Endothelial cell of umbilical vein (primary cell): Measurements from ENCODE around the gene TRIM56. TPM values are rescaled to one million over a fixed set of nuclear protein-coding genes. Genes with fewer than 3 reads are reported as not detected.
"Not testable (repeated sequence)": the region's sequence is repeated elsewhere in the genome, so short reads cannot be mapped to it uniquely, and the experiment has no call there.

Experiments used
- BruUV-seq: library from RNA; stranded (reverse); fragments of 400-500 nt; replicated peaks from 2 replicates; lab custom pipeline; 2021; lab: Mats Ljungman, UMichigan
- CTCF ChIA-PET: fragments of 300-600, 350-600 bp; sonication (Branson Sonifier 250); formaldehyde crosslinking; loops from one replicate; lab custom pipeline; 2021; ENCODE audit warnings: antibody characterized with exemption, inconsistent platforms; lab: Charles Lee
- POLR2A ChIA-PET: fragments of 300-600, 350-600 bp; sonication (Branson Sonifier 250); formaldehyde crosslinking; loops from one replicate; lab custom pipeline; 2021; ENCODE audit warnings: antibody characterized with exemption, inconsistent platforms; lab: Charles Lee
- DNase-seq: peaks from one replicate; pipeline ENCODE4 v3.0.0-alpha.2; 2011; ENCODE audit warnings: low read depth, low spot score
- FAIRE-seq: peaks from 2 replicates; lab custom pipeline; 2011; peaks lifted over from hg19 to GRCh38; lab: Jason Lieb, UNC
- H2AFZ ChIP-seq: 2 replicates; pipeline ENCODE4 v1.6.0; 2012; ENCODE audit warnings: low read depth, low read length, control low read depth, inconsistent platforms
- H3K27ac ChIP-seq: 2 replicates; pipeline ENCODE4 v1.5.1; 2011; ENCODE audit warnings: low read depth, mild to moderate bottlenecking, control low read depth, low read length, moderate library complexity; ENCODE audit not compliant: insufficient read depth
- H3K27me3 ChIP-seq, 2 experiments: 2 replicates each; pipeline versions ENCODE4 v1.6.0 to v1.6.1; 2011; ENCODE audit warnings: low read length in 2 of 2, mixed read lengths in 1 of 2; ENCODE audit not compliant: control insufficient read depth in 2 of 2, insufficient read depth in 2 of 2
- H3K36me3 ChIP-seq, 2 experiments: 2 replicates in 1 of 2; 3 replicates in 1 of 2; pipeline ENCODE4 v1.5.1; 2011; ENCODE audit warnings: low read length in 2 of 2, mild to moderate bottlenecking in 1 of 2, moderate library complexity in 1 of 2; ENCODE audit not compliant: control insufficient read depth in 2 of 2, insufficient read depth in 2 of 2; ENCODE audit errors: extremely low read depth in 1 of 2
- H3K4me1 ChIP-seq: 3 replicates; pipeline ENCODE4 v1.5.1; 2011; ENCODE audit warnings: mild to moderate bottlenecking, low read length; ENCODE audit not compliant: control insufficient read depth, insufficient read depth; ENCODE audit errors: extremely low read depth
- H3K4me2 ChIP-seq: 2 replicates; pipeline ENCODE4 v1.6.1; 2011; ENCODE audit warnings: low read length, control low read depth, mixed read lengths; ENCODE audit not compliant: insufficient read depth
- H3K4me3 ChIP-seq, 3 experiments: fragments of 200-600 bp in 1 of 3; sonication (generic), shearing (Covaris generic) in 1 of 3; replicated peaks in 1 of 3; 2 replicates each; pipeline ENCODE4 v1.5.1; 2011 to 2016; ENCODE audit warnings: control low read depth in 3 of 3, low read length in 3 of 3, mild to moderate bottlenecking in 2 of 3, inconsistent platforms in 1 of 3, low read depth in 1 of 3, moderate library complexity in 1 of 3; ENCODE audit not compliant: insufficient read depth in 1 of 3
- H3K79me2 ChIP-seq: 2 replicates; pipeline ENCODE4 v1.6.0; 2012; ENCODE audit warnings: low read length, inconsistent platforms; ENCODE audit not compliant: control insufficient read depth, insufficient read depth
- H3K9ac ChIP-seq: replicated peaks from 2 replicates; pipeline ENCODE3; 2011; ENCODE audit warnings: low read length, control low read depth; ENCODE audit not compliant: insufficient read depth; ENCODE audit errors: extremely low read depth
- H3K9me1 ChIP-seq: replicated peaks from 3 replicates; pipeline ENCODE4 v1.6.0; 2011; ENCODE audit warnings: mild to moderate bottlenecking, low read length; ENCODE audit not compliant: control insufficient read depth, insufficient read depth; ENCODE audit errors: extremely low read depth
- H3K9me3 ChIP-seq: replicated peaks from 2 replicates; pipeline ENCODE4 v1.5.1; 2012; ENCODE audit warnings: low read length, inconsistent platforms; ENCODE audit not compliant: control insufficient read depth, insufficient read depth
- H4K20me1 ChIP-seq: replicated peaks from 2 replicates; pipeline ENCODE3; 2011; ENCODE audit warnings: mild to moderate bottlenecking, low read length; ENCODE audit not compliant: control insufficient read depth, insufficient read depth; ENCODE audit errors: extremely low read depth
- JUN ChIP-seq: IDR thresholded peaks from 2 replicates; pipeline ENCODE4 v1.6.1; 2011; ENCODE audit warnings: borderline replicate concordance, low read depth; ENCODE audit not compliant: insufficient read length, insufficient read depth
- MAX ChIP-seq: IDR thresholded peaks from 2 replicates; pipeline ENCODE4 v1.6.1; 2011; ENCODE audit not compliant: insufficient read depth, insufficient read length
- MYC ChIP-seq: IDR thresholded peaks from one replicate; pipeline ENCODE4 v1.6.1; 2011; ENCODE audit warnings: mild to moderate bottlenecking, low read depth, low read length
- POLR2A ChIP-seq: IDR thresholded peaks from 2 replicates; pipeline ENCODE4 v1.6.1; 2012; ENCODE audit warnings: low read depth, mild to moderate bottlenecking, control low read depth, low read length
- POLR2AphosphoS5 ChIP-seq: IDR thresholded peaks from 2 replicates; pipeline ENCODE4 v1.6.1; 2012; ENCODE audit warnings: low read depth, mild to moderate bottlenecking, control low read depth, low read length, moderate library complexity; ENCODE audit not compliant: insufficient read depth
- dilution Hi-C: fragments of 300-500 bp; cut with MboI; formaldehyde crosslinking; loops from one replicate; pipeline ENCODE4 v1.15.0; 2019; ENCODE audit warnings: low sequenced_read_pairs; ENCODE audit not compliant: extremely low pct_ligation_motif_present
- intact Hi-C: fragments of 100-400 bp; cut with micrococcal nuclease; formaldehyde crosslinking; loops from one replicate; pipeline ENCODE4 v1.10.0; 2022
- polyA plus RNA-seq, 4 experiments: library from polyadenylated mRNA; depleted of rRNA in 3 of 4; stranded (reverse) in 3 of 4; unstranded in 1 of 4; fragments of >200 nt; gene quantifications; 2 replicates each; pipeline versions ENCODE4 v1.2.1 to v1.2.3, GENCODE V29; 2011 to 2012; ENCODE audit warnings: missing spikeins in 1 of 4
- total RNA-seq: library from RNA; stranded (reverse); gene quantifications from 2 replicates; pipeline ENCODE4 v1.2.3, GENCODE V29; 2021

TRIM56 gene
- total and polyA plus RNA-seq, 2 donors (not counting 3 experiments of a cell fraction or from before 2014, with no cell fraction given): 2.3 to 25.1 TPM

GRCh38 chr7:101102026-101102425, 16.7 kb downstream of the TRIM56 start:
- peaks cover 9% of the 10 kb centered on the region for H3K79me2 ChIP-seq
- peak overlapping the region; percentile 89 for H3K27ac ChIP-seq
- peaks cover 39% of the 10 kb centered on the region for H3K4me1 ChIP-seq
- no peaks in the 10 kb centered on the region for H3K9me1 ChIP-seq
- POLR2A ChIA-PET: interaction anchor here (1.9 to 3.2 kb wide), 5 partner anchors 10 to 24 kb away, joined by 6 to 38 read pairs (median 18); partner anchors contain the start of gene SERPINE1
- intact Hi-C loops: no loop called here
- BruUV-seq: no TSS peak
- H3K9ac ChIP-seq: no peak overlapping the region
- no peak for TF ChIP-seq POLR2A
- no peak for TF ChIP-seq POLR2AphosphoS5
- TF ChIP-seq JUN: no peak
- no peak for TF ChIP-seq MYC
- no peak for TF ChIP-seq MAX
- no peaks in the 10 kb centered on the region for H4K20me1 ChIP-seq
- H2AFZ ChIP-seq: no peak overlapping the region
- no peak overlapping the region for H3K4me2 ChIP-seq
- no peaks in the 10 kb centered on the region for H3K27me3 ChIP-seq
- no peaks in the 10 kb centered on the region for H3K9me3 ChIP-seq
- dilution Hi-C loops: no loop called here
- CTCF ChIA-PET: interaction anchor here (0.8 to 6.1 kb wide), 7 partner anchors 10 to 232 kb away, joined by 3 to 38 read pairs (median 4); partner anchors contain the start of gene SERPINE1
- no peaks in the 10 kb centered on the region for H3K36me3 ChIP-seq
- H3K4me3 ChIP-seq: no peak overlapping the region
- DNase-seq (no peak), FAIRE-seq (no peak)

GRCh38 chr7:101103701-101104100, 18.4 kb downstream of the TRIM56 start:
- H3K79me2 ChIP-seq, H3K9me1 ChIP-seq, DNase-seq, H3K4me2 ChIP-seq, H4K20me1 ChIP-seq, H2AFZ ChIP-seq, H3K4me3 ChIP-seq, BruUV-seq, H3K27me3 ChIP-seq, H3K36me3 ChIP-seq, H3K9ac ChIP-seq, intact Hi-C loops, dilution Hi-C loops, FAIRE-seq, H3K9me3 ChIP-seq: not testable (repeated sequence)
- Histone ChIP-seq H3K27ac (peak overlapping the region; percentile 21), H3K4me1 (peaks cover 48% of the 10 kb centered on the region)
- CTCF ChIA-PET: interaction anchor here (1.0 kb wide), 1 partner anchor 9 kb away, joined by 3 read pairs; no protein-coding TSS in a partner anchor
- POLR2A ChIA-PET: interaction anchor here (1.9 to 3.0 kb wide), 2 partner anchors 8 to 23 kb away, joined by 6 to 32 read pairs; partner anchors contain the start of gene SERPINE1
